ENCODE measurements around the gene CATSPERE. TPM values are rescaled to one million over a fixed set of nuclear protein-coding genes. Genes with fewer than 3 reads are reported as not detected.
"Not testable (repeated sequence)": the region's sequence is repeated elsewhere in the genome, so short reads cannot be mapped to it uniquely, and the experiment has no call there.

CATSPERE gene
- total RNA-seq, 2 donors from 2014 or later: 0.26 to 2.3 TPM

- no peak for ATAC-seq
- intact Hi-C loops (cut with DNase I): no loop called here
- Histone ChIP-seq H3K9me3 (no peaks in the 10 kb centered on the region), H3K4me3 (no peak overlapping the region), H3K36me3 (replicated peaks in 1 of 2; ENCODE audit: insufficient read depth in 1 of 2, low read depth in 2 of 2) (no peaks in the 10 kb centered on the region), H3K4me1 (peaks cover 13% of the 10 kb centered on the region), H3K27ac (no peak overlapping the region), H3K27me3 (no peaks in the 10 kb centered on the region)
- WGBS, 2 donors: 88 to 90% methylated on average over 1 of the region's 1 CpG
- TF ChIP-seq CTCF (IDR thresholded peaks at IDR 0.05) (no peak), POLR2A (IDR thresholded peaks at IDR 0.05) (no peak)
- no peak for DNase-seq
Observed at GRCh38 chr1:244456586-244456985, 4.5 kb upstream of the CATSPERE start.

GRCh38 chr1:244458781-244459180 is 2.3 kb upstream of the CATSPERE start:
- peaks cover 11% of the 10 kb centered on the region for H3K4me1 ChIP-seq
- TF ChIP-seq CTCF (IDR thresholded peaks at IDR 0.05) (no peak), POLR2A (IDR thresholded peaks at IDR 0.05) (no peak)
- intact Hi-C loops (cut with DNase I): no loop called here
- H3K27ac ChIP-seq: no peak overlapping the region
- H3K9me3 ChIP-seq: no peaks in the 10 kb centered on the region
- ATAC-seq (no peak), DNase-seq (no peak)
- no peak overlapping the region for H3K4me3 ChIP-seq
- H3K27me3 ChIP-seq: no peaks in the 10 kb centered on the region
- H3K36me3 ChIP-seq (replicated peaks in 1 of 2; ENCODE audit: insufficient read depth in 1 of 2, low read depth in 2 of 2): no peaks in the 10 kb centered on the region
- WGBS, 2 donors: 97 to 98% methylated on average over 4 of the region's 4 CpGs

- no peak for ATAC-seq
- Histone ChIP-seq H3K9me3 (no peaks in the 10 kb centered on the region), H3K4me1 (peaks cover 11% of the 10 kb centered on the region), H3K27ac (peak overlapping the region in 2 of 4 donors; percentile 85 to 89), H3K4me3 (no peak overlapping the region), H3K27me3 (no peaks in the 10 kb centered on the region), H3K36me3 (replicated peaks in 1 of 2; ENCODE audit: insufficient read depth in 1 of 2, low read depth in 2 of 2) (no peaks in the 10 kb centered on the region)
- TF ChIP-seq POLR2A (IDR thresholded peaks at IDR 0.05) (no peak), CTCF (IDR thresholded peaks at IDR 0.05) (no peak)
- 91 to 100% methylated on average over 4 of the region's 4 CpGs for WGBS, 2 donors
- no peak for DNase-seq
- intact Hi-C loops (cut with DNase I): loop anchor here (10.0 kb wide), 1 partner anchor 345 kb away; no protein-coding TSS in a partner anchor
Observed at GRCh38 chr1:244460197-244460596, 876 bp upstream of the CATSPERE start.

GRCh38 chr1:244466724-244467123 is 5.7 kb downstream of the CATSPERE start:
- Histone ChIP-seq H3K36me3 (replicated peaks in 1 of 2; ENCODE audit: insufficient read depth in 1 of 2, low read depth in 2 of 2) (no peaks in the 10 kb centered on the region), H3K4me3 (no peak overlapping the region), H3K27me3 (no peaks in the 10 kb centered on the region), H3K4me1 (peaks cover 4% of the 10 kb centered on the region), H3K27ac (no peak overlapping the region), H3K9me3 (no peaks in the 10 kb centered on the region)
- 74 to 79% methylated on average over 2 of the region's 2 CpGs for WGBS, 2 donors
- intact Hi-C loops (cut with DNase I): loop anchor here (10.0 kb wide), 1 partner anchor 338 kb away; no protein-coding TSS in a partner anchor
- DNase-seq: no peak
- no peak for ATAC-seq
- no peak for TF ChIP-seq CTCF (IDR thresholded peaks at IDR 0.05)
- no peak for TF ChIP-seq POLR2A (IDR thresholded peaks at IDR 0.05)

- TF ChIP-seq POLR2A (IDR thresholded peaks at IDR 0.05) (no peak), CTCF (IDR thresholded peaks at IDR 0.05) (no peak)
- no peak overlapping the region for H3K27ac ChIP-seq
- ATAC-seq (no peak), DNase-seq (no peak)
- no peaks in the 10 kb centered on the region for H3K27me3 ChIP-seq
- WGBS, 2 donors: 83 to 87% methylated on average over 6 of the region's 6 CpGs
- intact Hi-C loops (cut with DNase I): no loop called here
- no peaks in the 10 kb centered on the region for H3K36me3 ChIP-seq (replicated peaks in 1 of 2; ENCODE audit: insufficient read depth in 1 of 2, low read depth in 2 of 2)
- no peaks in the 10 kb centered on the region for H3K4me1 ChIP-seq
- no peaks in the 10 kb centered on the region for H3K9me3 ChIP-seq
- H3K4me3 ChIP-seq: no peak overlapping the region
Observed at GRCh38 chr1:244473059-244473605, 12.1 kb downstream of the CATSPERE start.

- 64 to 71% methylated on average over 3 of the region's 3 CpGs for WGBS, 2 donors
- H3K27me3 ChIP-seq; intact Hi-C loops (cut with DNase I); DNase-seq; H3K36me3 ChIP-seq (replicated peaks in 1 of 2; ENCODE audit: insufficient read depth in 1 of 2, low read depth in 2 of 2); ATAC-seq; H3K4me3 ChIP-seq; H3K9me3 ChIP-seq; H3K27ac ChIP-seq; H3K4me1 ChIP-seq: not testable (repeated sequence)
Observed at GRCh38 chr1:244484971-244485370, 23.9 kb downstream of the CATSPERE start.
